GM12865 (cell line): ENCODE results near the gene GOLGA8B.
"Not testable (repeated sequence)": the region's sequence is repeated elsewhere in the genome, so short reads cannot be mapped to it uniquely, and the experiment has no call there.

Experiments used
- DNase-seq: peaks from one replicate; pipeline ENCODE4 v3.0.0; 2010; ENCODE audit warnings: low read depth
- H3K4me3 ChIP-seq: 2 replicates; pipeline ENCODE4 v1.5.1; 2011; ENCODE audit warnings: mild to moderate bottlenecking, low read depth, low read length, control low read depth

Gene GOLGA8B

GRCh38 chr15:34559764-34560163 lies 23.7 kb downstream of the GOLGA8B start:
- not testable (repeated sequence) for H3K4me3 ChIP-seq, DNase-seq

GRCh38 chr15:34555162-34555561 lies 28.3 kb downstream of the GOLGA8B start:
- H3K4me3 ChIP-seq, DNase-seq: not testable (repeated sequence)

- not testable (repeated sequence) for H3K4me3 ChIP-seq, DNase-seq
Measured at GRCh38 chr15:34554716-34555115, 28.7 kb downstream of the GOLGA8B start.

GRCh38 chr15:34554126-34554525 lies 29.3 kb downstream of the GOLGA8B start:
- not testable (repeated sequence) for H3K4me3 ChIP-seq, DNase-seq

- not testable (repeated sequence) for DNase-seq, H3K4me3 ChIP-seq
Measured at GRCh38 chr15:34550129-34550528, 33.3 kb downstream of the GOLGA8B start.

- H3K4me3 ChIP-seq, DNase-seq: not testable (repeated sequence)
Measured at GRCh38 chr15:34549381-34549809, 34.1 kb downstream of the GOLGA8B start.

- not testable (repeated sequence) for DNase-seq, H3K4me3 ChIP-seq
Measured at GRCh38 chr15:34543860-34544649, 39.4 kb downstream of the GOLGA8B start.

- H3K4me3 ChIP-seq, DNase-seq: not testable (repeated sequence)
Measured at GRCh38 chr15:34535857-34536256, 47.6 kb downstream of the GOLGA8B start.
